Natural killer cell (primary cell): Measurements from ENCODE around the gene SHANK3. TPM values are rescaled to one million over a fixed set of nuclear protein-coding genes. Genes with fewer than 3 reads are reported as not detected.
"Not testable (repeated sequence)": the region's sequence is repeated elsewhere in the genome, so short reads cannot be mapped to it uniquely, and the experiment has no call there.

Source experiments
- ATAC-seq, 3 donors: fragments of 150-1000 bp in 2 of 3; fragments of 200-7000 bp in 1 of 3; cut with Tn5 transposase; 1 replicate in 1 of 3; 2 replicates in 2 of 3; pipeline ENCODE4 v1.10.0; 2021; ENCODE audit warnings: mild to moderate bottlenecking in 2 of 3, moderate library complexity in 2 of 3
- DNase-seq, 2 donors: peaks; one replicate each; pipeline versions ENCODE4 v3.0.0 to v3.0.0-alpha.2; 2013 to 2021; ENCODE audit warnings: mixed read lengths in 1 of 2
- H3K27ac ChIP-seq: one replicate; pipeline ENCODE4 v1.5.1; 2013; ENCODE audit warnings: mild to moderate bottlenecking, low read length
- H3K27me3 ChIP-seq: one replicate; pipeline ENCODE4 v1.6.1; 2013; ENCODE audit warnings: low read length; ENCODE audit not compliant: control insufficient read depth, insufficient read depth
- H3K36me3 ChIP-seq: one replicate; pipeline ENCODE4 v1.6.1; 2013; ENCODE audit warnings: low read length; ENCODE audit not compliant: control insufficient read depth, insufficient read depth
- H3K4me1 ChIP-seq: one replicate; pipeline ENCODE4 v1.6.1; 2013; ENCODE audit warnings: low read length; ENCODE audit not compliant: control insufficient read depth, insufficient read depth
- H3K4me3 ChIP-seq: one replicate; pipeline ENCODE4 v1.5.1; 2013; ENCODE audit warnings: low read length
- H3K9me3 ChIP-seq: one replicate; pipeline ENCODE4 v1.6.1; 2013; ENCODE audit warnings: low read length; ENCODE audit not compliant: control insufficient read depth, insufficient read depth
- H3K27ac Mint-ChIP-seq, 2 donors: one replicate each; pipeline ENCODE4 v1.8.0; 2022; ENCODE audit warnings: mild to moderate bottlenecking in 2 of 2, mixed read lengths in 2 of 2, moderate library complexity in 1 of 2
- H3K27me3 Mint-ChIP-seq, 2 donors: one replicate each; pipeline ENCODE4 v1.8.0; 2022; ENCODE audit warnings: low read depth in 2 of 2, mixed read lengths in 2 of 2
- H3K36me3 Mint-ChIP-seq: one replicate; pipeline ENCODE4 v1.8.0; 2022; ENCODE audit warnings: mixed read lengths
- H3K4me1 Mint-ChIP-seq, 2 donors: one replicate each; pipeline ENCODE4 v1.8.0; 2022; ENCODE audit warnings: mixed read lengths in 2 of 2
- H3K4me3 Mint-ChIP-seq: one replicate; pipeline ENCODE4 v1.8.0; 2022; ENCODE audit warnings: mild to moderate bottlenecking, moderate library complexity, mixed read lengths
- H3K9me3 Mint-ChIP-seq, 2 donors: one replicate each; pipeline ENCODE4 v1.8.0; 2022; ENCODE audit warnings: mixed read lengths in 2 of 2
- WGBS: methylation state at CpG from one replicate; pipeline ENCODE4 v1.1.7; 2013; ENCODE audit warnings: missing lambda C conversion rate; ENCODE audit not compliant: insufficient coverage; 5-methylcytosine and 5-hydroxymethylcytosine counted together
- intact Hi-C: fragments of 100-400 bp; cut with micrococcal nuclease; formaldehyde crosslinking; loops from one replicate; pipeline ENCODE4 v1.14.2; 2022
- total RNA-seq, 4 donors: library from RNA; stranded (reverse); fragments of 120-200 nt in 1 of 4; gene quantifications; one replicate each; pipeline versions ENCODE4 v1.2.3 to v1.2.4, GENCODE V29; 2013 to 2022
- TF ChIP-seq, protein P1 (sequence below): fragments of 200-600 bp; IDR thresholded peaks from one replicate; pipeline ENCODE4 v1.8.0; 2022; ENCODE audit warnings: antibody characterized with exemption

SHANK3 gene
- total RNA-seq, 3 donors from 2014 or later (not counting 1 experiment from before 2014, with no cell fraction given) = 0.07 TPM; not detected in 2

DNA sequence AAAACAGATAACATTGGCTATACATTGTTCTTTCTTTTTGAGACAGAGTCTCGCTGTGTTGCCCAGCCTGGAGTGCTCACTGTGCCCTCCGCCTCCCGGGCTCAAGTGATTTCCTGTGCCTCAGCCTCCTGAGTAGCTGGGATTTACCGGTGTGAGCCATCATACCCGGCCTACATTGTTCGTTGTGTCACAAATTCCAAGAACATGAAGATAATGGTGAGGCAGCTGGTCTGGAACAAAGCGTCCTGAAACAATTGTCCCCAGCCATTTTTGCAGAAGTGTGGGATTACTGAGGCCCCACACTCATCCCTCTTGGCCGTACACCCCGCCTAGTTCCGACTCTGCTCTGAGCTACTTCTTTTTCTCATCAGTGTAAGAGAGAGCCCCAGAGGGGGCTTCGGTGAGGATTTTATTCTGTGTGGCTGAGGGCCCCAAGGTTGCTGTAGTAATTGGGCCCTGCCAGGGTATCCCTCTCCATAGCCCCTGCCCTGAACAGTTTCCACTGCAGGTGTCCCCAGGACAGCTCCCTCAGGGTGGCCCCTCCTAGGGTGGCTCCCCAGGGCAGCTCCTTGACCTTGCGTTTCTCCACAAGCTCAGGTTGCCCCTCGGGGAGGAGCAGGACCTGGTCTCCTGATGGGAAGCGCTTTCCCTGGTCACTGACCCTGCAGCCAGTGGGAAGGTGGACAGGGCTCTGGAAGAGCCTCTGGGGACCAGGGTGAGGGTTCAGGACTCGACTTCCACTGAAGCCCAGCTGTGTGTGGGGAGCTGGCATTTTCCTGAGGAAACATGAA lies 31.6 kb upstream of the SHANK3 start:
- no peaks in the 10 kb centered on the region for H3K36me3 ChIP-seq
- intact Hi-C loops = no loop called here
- TF ChIP-seq, protein P1, sequence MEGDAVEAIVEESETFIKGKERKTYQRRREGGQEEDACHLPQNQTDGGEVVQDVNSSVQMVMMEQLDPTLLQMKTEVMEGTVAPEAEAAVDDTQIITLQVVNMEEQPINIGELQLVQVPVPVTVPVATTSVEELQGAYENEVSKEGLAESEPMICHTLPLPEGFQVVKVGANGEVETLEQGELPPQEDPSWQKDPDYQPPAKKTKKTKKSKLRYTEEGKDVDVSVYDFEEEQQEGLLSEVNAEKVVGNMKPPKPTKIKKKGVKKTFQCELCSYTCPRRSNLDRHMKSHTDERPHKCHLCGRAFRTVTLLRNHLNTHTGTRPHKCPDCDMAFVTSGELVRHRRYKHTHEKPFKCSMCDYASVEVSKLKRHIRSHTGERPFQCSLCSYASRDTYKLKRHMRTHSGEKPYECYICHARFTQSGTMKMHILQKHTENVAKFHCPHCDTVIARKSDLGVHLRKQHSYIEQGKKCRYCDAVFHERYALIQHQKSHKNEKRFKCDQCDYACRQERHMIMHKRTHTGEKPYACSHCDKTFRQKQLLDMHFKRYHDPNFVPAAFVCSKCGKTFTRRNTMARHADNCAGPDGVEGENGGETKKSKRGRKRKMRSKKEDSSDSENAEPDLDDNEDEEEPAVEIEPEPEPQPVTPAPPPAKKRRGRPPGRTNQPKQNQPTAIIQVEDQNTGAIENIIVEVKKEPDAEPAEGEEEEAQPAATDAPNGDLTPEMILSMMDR = no peak
- ATAC-seq (no peak), DNase-seq (no peak)
- H3K4me3 ChIP-seq = no peak overlapping the region
- H3K27me3 Mint-ChIP-seq = peaks cover 8 to 11% of the 10 kb centered on the region in 2 donors
- no peak overlapping the region for H3K27ac Mint-ChIP-seq
- H3K4me1 ChIP-seq = no peaks in the 10 kb centered on the region
- H3K27ac ChIP-seq = no peak overlapping the region
- WGBS = 85% methylated on average over 14 of the region's 15 CpGs
- H3K27me3 ChIP-seq = peaks cover 3% of the 10 kb centered on the region
- no peaks in the 10 kb centered on the region for H3K9me3 ChIP-seq
- no peaks in the 10 kb centered on the region for H3K9me3 Mint-ChIP-seq
- no peak overlapping the region for H3K4me3 Mint-ChIP-seq
- H3K36me3 Mint-ChIP-seq = no peaks in the 10 kb centered on the region
- no peaks in the 10 kb centered on the region for H3K4me1 Mint-ChIP-seq

DNA sequence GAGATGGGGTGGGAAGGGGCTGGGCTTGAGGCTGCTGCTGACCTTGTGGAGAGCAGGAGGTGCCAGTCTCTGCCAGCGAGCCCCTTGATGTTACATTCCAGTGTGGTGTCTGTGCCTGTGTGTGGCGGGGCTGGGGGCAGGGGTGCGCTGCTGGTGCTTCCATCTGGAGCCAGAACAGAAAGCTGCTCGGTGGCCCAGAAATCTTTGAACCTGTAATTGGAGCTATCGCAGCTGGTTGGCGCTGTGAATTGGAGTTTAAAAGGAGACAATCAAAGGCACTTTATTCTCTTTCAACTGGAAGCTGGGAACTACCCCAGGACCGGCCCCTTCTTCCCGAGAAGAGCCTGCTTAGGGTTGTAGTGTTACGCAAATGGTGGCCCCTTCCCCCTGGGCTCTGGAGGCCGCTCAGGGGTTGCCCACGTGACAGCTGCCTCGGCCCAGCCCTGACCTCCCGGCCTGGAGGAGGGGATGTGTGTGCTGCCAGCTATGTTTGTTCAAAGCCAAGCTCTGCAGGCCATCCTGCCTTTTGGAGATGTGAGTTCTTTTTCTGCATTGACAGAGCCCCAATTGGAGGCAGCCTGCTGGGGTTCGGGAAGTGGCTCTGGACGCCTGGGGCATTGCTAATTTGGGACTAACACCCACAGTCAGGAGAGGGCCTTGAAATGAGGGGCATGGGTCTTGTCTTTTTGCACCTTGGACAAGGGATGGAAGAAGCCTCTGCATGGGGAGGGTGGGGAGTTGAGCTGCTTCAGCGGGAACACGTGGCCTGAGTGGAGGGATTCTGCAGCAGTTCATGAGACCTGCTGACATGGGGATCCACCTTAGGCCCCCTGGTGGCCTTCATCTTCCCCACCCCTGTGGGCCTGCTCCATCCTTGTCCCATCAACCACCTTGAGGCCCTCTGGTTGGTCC lies 30.7 kb upstream of the SHANK3 start:
- WGBS = 49% methylated on average over 17 of the region's 17 CpGs
- Mint-ChIP-seq H3K27ac (no peak overlapping the region), H3K36me3 (no peaks in the 10 kb centered on the region), H3K4me1 (no peaks in the 10 kb centered on the region), H3K4me3 (no peak overlapping the region), H3K9me3 (no peaks in the 10 kb centered on the region), H3K27me3 (peaks cover 11% of the 10 kb centered on the region in 2 donors)
- no peak overlapping the region for H3K27ac ChIP-seq
- DNase-seq (peak in 1 of 2 donors; percentile 36), ATAC-seq (no peak)
- intact Hi-C loops = no loop called here
- no peaks in the 10 kb centered on the region for H3K36me3 ChIP-seq
- TF ChIP-seq, protein P1 = no peak
- H3K9me3 ChIP-seq = no peaks in the 10 kb centered on the region
- H3K4me3 ChIP-seq = no peak overlapping the region
- H3K4me1 ChIP-seq = no peaks in the 10 kb centered on the region
- H3K27me3 ChIP-seq = peaks cover 3% of the 10 kb centered on the region

DNA sequence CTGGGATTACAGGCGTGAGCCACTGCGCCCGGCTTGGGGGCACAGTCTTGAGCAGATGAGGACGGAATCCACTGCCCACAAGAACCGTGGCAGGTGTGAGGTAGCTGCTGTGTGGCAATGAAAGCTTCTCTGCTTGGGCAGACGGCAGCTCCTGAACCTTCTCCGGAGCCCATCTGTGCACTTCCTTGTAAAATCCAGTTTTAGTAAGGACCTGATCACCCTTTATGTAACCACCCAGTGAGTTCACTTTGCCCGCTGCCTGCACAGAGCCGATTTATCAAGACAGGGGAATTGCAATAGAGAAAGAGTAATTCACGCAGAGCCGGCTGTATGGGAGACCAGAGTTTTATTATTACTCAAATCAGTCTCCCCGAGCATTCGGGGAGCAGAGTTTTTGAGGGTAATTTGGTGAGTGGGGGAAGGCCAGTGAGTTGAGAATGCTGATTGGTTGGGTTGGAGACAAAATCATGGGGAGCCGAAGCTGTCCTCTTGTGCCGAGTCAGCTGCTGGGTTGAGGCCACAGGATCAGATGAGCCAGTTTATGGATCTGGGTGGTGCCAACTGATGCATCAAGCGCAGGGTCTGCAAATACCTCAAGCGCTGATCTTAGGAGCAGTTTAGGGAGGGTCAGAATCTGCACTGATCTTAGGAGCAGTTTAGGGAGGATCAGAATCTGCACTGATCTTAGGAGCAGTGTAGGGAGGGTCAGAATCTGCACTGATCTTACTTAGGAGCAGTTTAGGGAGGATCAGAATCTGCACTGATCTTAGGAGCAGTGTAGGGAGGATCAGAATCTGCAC lies 29.4 kb upstream of the SHANK3 start:
- H3K36me3 ChIP-seq, H3K9me3 Mint-ChIP-seq, H3K4me3 Mint-ChIP-seq, H3K27ac Mint-ChIP-seq, H3K4me1 ChIP-seq, ATAC-seq, H3K4me1 Mint-ChIP-seq, intact Hi-C loops, H3K36me3 Mint-ChIP-seq, H3K9me3 ChIP-seq, H3K4me3 ChIP-seq, H3K27me3 ChIP-seq, H3K27ac ChIP-seq, DNase-seq: not testable (repeated sequence)
- 92% methylated on average over 17 of the region's 17 CpGs for WGBS
- H3K27me3 Mint-ChIP-seq = peaks cover 11% of the 10 kb centered on the region in 2 donors

- DNase-seq, H3K4me1 ChIP-seq, H3K36me3 ChIP-seq, intact Hi-C loops, H3K4me1 Mint-ChIP-seq, H3K4me3 ChIP-seq, H3K27ac Mint-ChIP-seq, H3K4me3 Mint-ChIP-seq, H3K27me3 ChIP-seq, ATAC-seq, H3K9me3 ChIP-seq, H3K9me3 Mint-ChIP-seq, H3K27ac ChIP-seq, H3K36me3 Mint-ChIP-seq: not testable (repeated sequence)
- H3K27me3 Mint-ChIP-seq = peaks cover 11% of the 10 kb centered on the region in 2 donors
- 87% methylated on average over 3 of the region's 3 CpGs for WGBS
These were observed 28.9 kb upstream of the SHANK3 start for GRCh38 chr22:50643821-50644101.
